ENCODE results near the gene CACNA2D2.

Gene CACNA2D2

GRCh38 chr3:50393061-50393460 is 110.4 kb downstream of the CACNA2D2 start:
- no peak for DNase-seq (ENCODE audit: low spot score)

GRCh38 chr3:50392101-50392715 is 111.2 kb downstream of the CACNA2D2 start:
- DNase-seq (ENCODE audit: low spot score), result no peak

GRCh38 chr3:50390508-50391224 is 112.8 kb downstream of the CACNA2D2 start:
- no peak for DNase-seq (ENCODE audit: low spot score)

- DNase-seq (ENCODE audit: low spot score), result no peak
Observed at GRCh38 chr3:50389414-50389767, 114.0 kb downstream of the CACNA2D2 start.

- no peak for DNase-seq (ENCODE audit: low spot score)
Observed at GRCh38 chr3:50388720-50389413, 114.6 kb downstream of the CACNA2D2 start.

GRCh38 chr3:50388016-50388719 is 115.3 kb downstream of the CACNA2D2 start:
- DNase-seq (ENCODE audit: low spot score), result no peak

- DNase-seq (ENCODE audit: low spot score), result no peak
Observed at GRCh38 chr3:50385754-50386153, 117.7 kb downstream of the CACNA2D2 start.

GRCh38 chr3:50383750-50384149 is 119.7 kb downstream of the CACNA2D2 start:
- no peak for DNase-seq (ENCODE audit: low spot score)

GRCh38 chr3:50382722-50383121 is 120.7 kb downstream of the CACNA2D2 start:
- DNase-seq (ENCODE audit: low spot score), result no peak

GRCh38 chr3:50381383-50381782 is 122.1 kb downstream of the CACNA2D2 start:
- DNase-seq (ENCODE audit: low spot score), result no peak

- DNase-seq (ENCODE audit: low spot score), result no peak
Observed at GRCh38 chr3:50380405-50381085, 122.9 kb downstream of the CACNA2D2 start.

- DNase-seq (ENCODE audit: low spot score), result no peak
Observed at GRCh38 chr3:50378757-50379156, 124.7 kb downstream of the CACNA2D2 start.

- DNase-seq (ENCODE audit: low spot score), result no peak
Observed at GRCh38 chr3:50378024-50378423, 125.4 kb downstream of the CACNA2D2 start.

- DNase-seq (ENCODE audit: low spot score), result no peak
Observed at GRCh38 chr3:50375258-50375931, 128.0 kb downstream of the CACNA2D2 start.

- DNase-seq (ENCODE audit: low spot score), result no peak
Observed at GRCh38 chr3:50374363-50375257, 128.8 kb downstream of the CACNA2D2 start.

GRCh38 chr3:50373146-50374051 is 130.0 kb downstream of the CACNA2D2 start:
- DNase-seq (ENCODE audit: low spot score), result no peak

GRCh38 chr3:50372349-50372748 is 131.1 kb downstream of the CACNA2D2 start:
- no peak for DNase-seq (ENCODE audit: low spot score)

- DNase-seq (ENCODE audit: low spot score), result no peak
Observed at GRCh38 chr3:50371133-50371685, 132.2 kb downstream of the CACNA2D2 start.

- no peak for DNase-seq (ENCODE audit: low spot score)
Observed at GRCh38 chr3:50370594-50370993, 132.8 kb downstream of the CACNA2D2 start.

Data from germinal center (tissue), 1 donor.